ENCODE data around the gene CPNE7. TPM values are rescaled to one million over a fixed set of nuclear protein-coding genes. Genes with fewer than 3 reads are reported as not detected.

Gene CPNE7
- total and polyA plus RNA-seq, 2 of the 8 experiments (the other 6 are each of a cell fraction or from before 2014, with no cell fraction given) = 10.0 to 23.7 TPM

DNA sequence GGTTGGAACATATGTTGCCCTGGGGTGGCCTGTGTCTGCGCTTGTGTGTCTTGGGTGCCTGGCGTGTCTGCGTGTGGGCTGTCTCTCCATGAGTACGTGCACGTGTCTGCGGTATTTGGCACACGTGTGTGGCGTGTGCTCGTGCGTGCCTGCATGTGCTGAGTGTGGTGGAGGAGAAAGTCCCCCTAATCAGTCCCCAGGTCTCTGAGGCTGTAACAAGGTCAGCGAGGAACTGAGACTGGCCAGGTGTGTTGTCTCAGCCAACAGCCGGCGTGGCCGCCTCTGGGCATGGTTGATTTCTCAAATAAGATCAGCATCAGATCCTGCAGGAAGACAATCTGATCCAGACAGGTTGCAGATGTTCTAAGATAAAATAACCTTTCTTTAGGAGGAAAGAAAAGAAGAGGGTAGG lies 3.5 kb upstream of the CPNE7 start (continued):
- TF ChIP-seq, protein P1, sequence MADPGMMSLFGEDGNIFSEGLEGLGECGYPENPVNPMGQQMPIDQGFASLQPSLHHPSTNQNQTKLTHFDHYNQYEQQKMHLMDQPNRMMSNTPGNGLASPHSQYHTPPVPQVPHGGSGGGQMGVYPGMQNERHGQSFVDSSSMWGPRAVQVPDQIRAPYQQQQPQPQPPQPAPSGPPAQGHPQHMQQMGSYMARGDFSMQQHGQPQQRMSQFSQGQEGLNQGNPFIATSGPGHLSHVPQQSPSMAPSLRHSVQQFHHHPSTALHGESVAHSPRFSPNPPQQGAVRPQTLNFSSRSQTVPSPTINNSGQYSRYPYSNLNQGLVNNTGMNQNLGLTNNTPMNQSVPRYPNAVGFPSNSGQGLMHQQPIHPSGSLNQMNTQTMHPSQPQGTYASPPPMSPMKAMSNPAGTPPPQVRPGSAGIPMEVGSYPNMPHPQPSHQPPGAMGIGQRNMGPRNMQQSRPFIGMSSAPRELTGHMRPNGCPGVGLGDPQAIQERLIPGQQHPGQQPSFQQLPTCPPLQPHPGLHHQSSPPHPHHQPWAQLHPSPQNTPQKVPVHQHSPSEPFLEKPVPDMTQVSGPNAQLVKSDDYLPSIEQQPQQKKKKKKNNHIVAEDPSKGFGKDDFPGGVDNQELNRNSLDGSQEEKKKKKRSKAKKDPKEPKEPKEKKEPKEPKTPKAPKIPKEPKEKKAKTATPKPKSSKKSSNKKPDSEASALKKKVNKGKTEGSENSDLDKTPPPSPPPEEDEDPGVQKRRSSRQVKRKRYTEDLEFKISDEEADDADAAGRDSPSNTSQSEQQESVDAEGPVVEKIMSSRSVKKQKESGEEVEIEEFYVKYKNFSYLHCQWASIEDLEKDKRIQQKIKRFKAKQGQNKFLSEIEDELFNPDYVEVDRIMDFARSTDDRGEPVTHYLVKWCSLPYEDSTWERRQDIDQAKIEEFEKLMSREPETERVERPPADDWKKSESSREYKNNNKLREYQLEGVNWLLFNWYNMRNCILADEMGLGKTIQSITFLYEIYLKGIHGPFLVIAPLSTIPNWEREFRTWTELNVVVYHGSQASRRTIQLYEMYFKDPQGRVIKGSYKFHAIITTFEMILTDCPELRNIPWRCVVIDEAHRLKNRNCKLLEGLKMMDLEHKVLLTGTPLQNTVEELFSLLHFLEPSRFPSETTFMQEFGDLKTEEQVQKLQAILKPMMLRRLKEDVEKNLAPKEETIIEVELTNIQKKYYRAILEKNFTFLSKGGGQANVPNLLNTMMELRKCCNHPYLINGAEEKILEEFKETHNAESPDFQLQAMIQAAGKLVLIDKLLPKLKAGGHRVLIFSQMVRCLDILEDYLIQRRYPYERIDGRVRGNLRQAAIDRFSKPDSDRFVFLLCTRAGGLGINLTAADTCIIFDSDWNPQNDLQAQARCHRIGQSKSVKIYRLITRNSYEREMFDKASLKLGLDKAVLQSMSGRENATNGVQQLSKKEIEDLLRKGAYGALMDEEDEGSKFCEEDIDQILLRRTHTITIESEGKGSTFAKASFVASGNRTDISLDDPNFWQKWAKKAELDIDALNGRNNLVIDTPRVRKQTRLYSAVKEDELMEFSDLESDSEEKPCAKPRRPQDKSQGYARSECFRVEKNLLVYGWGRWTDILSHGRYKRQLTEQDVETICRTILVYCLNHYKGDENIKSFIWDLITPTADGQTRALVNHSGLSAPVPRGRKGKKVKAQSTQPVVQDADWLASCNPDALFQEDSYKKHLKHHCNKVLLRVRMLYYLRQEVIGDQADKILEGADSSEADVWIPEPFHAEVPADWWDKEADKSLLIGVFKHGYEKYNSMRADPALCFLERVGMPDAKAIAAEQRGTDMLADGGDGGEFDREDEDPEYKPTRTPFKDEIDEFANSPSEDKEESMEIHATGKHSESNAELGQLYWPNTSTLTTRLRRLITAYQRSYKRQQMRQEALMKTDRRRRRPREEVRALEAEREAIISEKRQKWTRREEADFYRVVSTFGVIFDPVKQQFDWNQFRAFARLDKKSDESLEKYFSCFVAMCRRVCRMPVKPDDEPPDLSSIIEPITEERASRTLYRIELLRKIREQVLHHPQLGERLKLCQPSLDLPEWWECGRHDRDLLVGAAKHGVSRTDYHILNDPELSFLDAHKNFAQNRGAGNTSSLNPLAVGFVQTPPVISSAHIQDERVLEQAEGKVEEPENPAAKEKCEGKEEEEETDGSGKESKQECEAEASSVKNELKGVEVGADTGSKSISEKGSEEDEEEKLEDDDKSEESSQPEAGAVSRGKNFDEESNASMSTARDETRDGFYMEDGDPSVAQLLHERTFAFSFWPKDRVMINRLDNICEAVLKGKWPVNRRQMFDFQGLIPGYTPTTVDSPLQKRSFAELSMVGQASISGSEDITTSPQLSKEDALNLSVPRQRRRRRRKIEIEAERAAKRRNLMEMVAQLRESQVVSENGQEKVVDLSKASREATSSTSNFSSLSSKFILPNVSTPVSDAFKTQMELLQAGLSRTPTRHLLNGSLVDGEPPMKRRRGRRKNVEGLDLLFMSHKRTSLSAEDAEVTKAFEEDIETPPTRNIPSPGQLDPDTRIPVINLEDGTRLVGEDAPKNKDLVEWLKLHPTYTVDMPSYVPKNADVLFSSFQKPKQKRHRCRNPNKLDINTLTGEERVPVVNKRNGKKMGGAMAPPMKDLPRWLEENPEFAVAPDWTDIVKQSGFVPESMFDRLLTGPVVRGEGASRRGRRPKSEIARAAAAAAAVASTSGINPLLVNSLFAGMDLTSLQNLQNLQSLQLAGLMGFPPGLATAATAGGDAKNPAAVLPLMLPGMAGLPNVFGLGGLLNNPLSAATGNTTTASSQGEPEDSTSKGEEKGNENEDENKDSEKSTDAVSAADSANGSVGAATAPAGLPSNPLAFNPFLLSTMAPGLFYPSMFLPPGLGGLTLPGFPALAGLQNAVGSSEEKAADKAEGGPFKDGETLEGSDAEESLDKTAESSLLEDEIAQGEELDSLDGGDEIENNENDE (IDR thresholded peaks at IDR 0.05; ENCODE audit: insufficient replicate concordance, low read length) = no peak
- TF ChIP-seq SIX5 (IDR thresholded peaks at IDR 0.05; ENCODE audit: low read depth, low read length) = no peak
- TF ChIP-seq SAP30 (IDR thresholded peaks at IDR 0.05; ENCODE audit: insufficient read depth, insufficient replicate concordance, low read length) = no peak
- TF ChIP-seq MAFK (IDR thresholded peaks at IDR 0.05; ENCODE audit: low read depth, low read length) = no peak

Measured in H1 (cell line).